Renal cortex interstitium (tissue), 11 donors: Measurements from ENCODE around the gene ATL1. TPM values are rescaled to one million over a fixed set of nuclear protein-coding genes. Genes with fewer than 3 reads are reported as not detected.

ENCODE experiments used
- DNase-seq, 11 donors: peaks; one replicate each; pipeline ENCODE4 v3.0.0-alpha.2; 2013; ENCODE audit warnings: low read depth in 9 of 11, low spot score in 4 of 11; ENCODE audit errors: extremely low read depth in 1 of 11
- polyA plus RNA-seq, 3 donors: library from polyadenylated mRNA; unstranded; fragments of 120-200 nt; gene quantifications; one replicate each; pipeline ENCODE4 v1.2.1, GENCODE V29; 2013; ENCODE audit not compliant: insufficient read length in 3 of 3

ATL1 gene
- polyA plus RNA-seq, 3 donors, result 7.9 to 11.0 (median 8.5) TPM

GRCh38 chr14:50590464-50590863 lies 30.5 kb downstream of the ATL1 start:
- DNase-seq, result no peak

- no peak for DNase-seq
Measured at GRCh38 chr14:50594577-50595316, 34.8 kb downstream of the ATL1 start.

- no peak for DNase-seq
Measured at GRCh38 chr14:50598765-50599164, 38.8 kb downstream of the ATL1 start.

- peak in 2 of 11 donors; percentile 23 to 45 for DNase-seq
Measured at GRCh38 chr14:50599700-50600444, 39.9 kb downstream of the ATL1 start.

GRCh38 chr14:50600849-50601248 lies 40.9 kb downstream of the ATL1 start:
- DNase-seq, result no peak

GRCh38 chr14:50601394-50601793 lies 41.4 kb downstream of the ATL1 start:
- no peak for DNase-seq

- DNase-seq, result no peak
Measured at GRCh38 chr14:50602035-50602434, 42.1 kb downstream of the ATL1 start.

GRCh38 chr14:50603565-50603964 lies 43.6 kb downstream of the ATL1 start:
- DNase-seq, result no peak

- DNase-seq, result peak in 2 of 11 donors; percentile 19 to 29
Measured at GRCh38 chr14:50605766-50606165, 45.8 kb downstream of the ATL1 start.

GRCh38 chr14:50606468-50606867 lies 46.5 kb downstream of the ATL1 start:
- DNase-seq, result no peak

GRCh38 chr14:50607181-50607580 lies 47.2 kb downstream of the ATL1 start:
- DNase-seq, result no peak

- no peak for DNase-seq
Measured at GRCh38 chr14:50607761-50608160, 47.8 kb downstream of the ATL1 start.

- DNase-seq, result no peak
Measured at GRCh38 chr14:50608302-50608851, 48.4 kb downstream of the ATL1 start.

GRCh38 chr14:50610465-50610864 lies 50.5 kb downstream of the ATL1 start:
- no peak for DNase-seq

- DNase-seq, result no peak
Measured at GRCh38 chr14:50612806-50613205, 52.9 kb downstream of the ATL1 start.

- no peak for DNase-seq
Measured at GRCh38 chr14:50615056-50615455, 55.1 kb downstream of the ATL1 start.

- no peak for DNase-seq
Measured at GRCh38 chr14:50615552-50615951, 55.6 kb downstream of the ATL1 start.

GRCh38 chr14:50616275-50616674 lies 56.3 kb downstream of the ATL1 start:
- no peak for DNase-seq

GRCh38 chr14:50619569-50620141 lies 59.7 kb downstream of the ATL1 start:
- peak in 2 of 11 donors; percentile 16 to 29 for DNase-seq

- DNase-seq, result no peak
Measured at GRCh38 chr14:50620341-50620740, 60.4 kb downstream of the ATL1 start.
